ENCODE measurements around the gene GRN.
"Not testable (repeated sequence)": the region's sequence is repeated elsewhere in the genome, so short reads cannot be mapped to it uniquely, and the experiment has no call there.

Gene GRN

DNA sequence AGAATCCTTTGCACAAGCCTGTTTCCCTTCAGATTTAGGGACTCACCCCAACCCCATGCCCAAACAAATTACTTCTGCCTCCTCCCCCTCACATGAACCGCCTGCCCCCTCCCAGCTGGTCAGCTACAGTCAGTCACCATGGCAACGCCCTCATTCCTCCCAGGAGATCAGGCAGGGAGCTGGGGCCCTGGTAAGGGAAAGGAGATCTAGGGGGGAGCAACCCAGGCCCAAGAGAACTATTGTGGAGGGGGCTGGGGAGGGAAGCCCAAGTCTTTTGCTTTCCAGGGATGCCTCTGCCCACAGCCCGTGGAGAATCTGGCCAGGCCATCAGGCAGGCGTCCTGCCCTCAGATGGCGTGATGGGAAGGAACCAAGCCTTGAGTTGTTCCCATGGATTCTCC, 15.7 kb downstream of the GRN start:
- peak; percentile 26 for DNase-seq (ENCODE audit: low read depth)
- H3K4me3 ChIP-seq (ENCODE audit: control insufficient read depth, low read depth, low read length), result no peak overlapping the region
- TF ChIP-seq, protein P1, sequence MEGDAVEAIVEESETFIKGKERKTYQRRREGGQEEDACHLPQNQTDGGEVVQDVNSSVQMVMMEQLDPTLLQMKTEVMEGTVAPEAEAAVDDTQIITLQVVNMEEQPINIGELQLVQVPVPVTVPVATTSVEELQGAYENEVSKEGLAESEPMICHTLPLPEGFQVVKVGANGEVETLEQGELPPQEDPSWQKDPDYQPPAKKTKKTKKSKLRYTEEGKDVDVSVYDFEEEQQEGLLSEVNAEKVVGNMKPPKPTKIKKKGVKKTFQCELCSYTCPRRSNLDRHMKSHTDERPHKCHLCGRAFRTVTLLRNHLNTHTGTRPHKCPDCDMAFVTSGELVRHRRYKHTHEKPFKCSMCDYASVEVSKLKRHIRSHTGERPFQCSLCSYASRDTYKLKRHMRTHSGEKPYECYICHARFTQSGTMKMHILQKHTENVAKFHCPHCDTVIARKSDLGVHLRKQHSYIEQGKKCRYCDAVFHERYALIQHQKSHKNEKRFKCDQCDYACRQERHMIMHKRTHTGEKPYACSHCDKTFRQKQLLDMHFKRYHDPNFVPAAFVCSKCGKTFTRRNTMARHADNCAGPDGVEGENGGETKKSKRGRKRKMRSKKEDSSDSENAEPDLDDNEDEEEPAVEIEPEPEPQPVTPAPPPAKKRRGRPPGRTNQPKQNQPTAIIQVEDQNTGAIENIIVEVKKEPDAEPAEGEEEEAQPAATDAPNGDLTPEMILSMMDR (conservative IDR thresholded peaks at IDR 0.05; ENCODE audit: control insufficient read depth, insufficient read depth, low read depth, low read length), result no peak

DNA sequence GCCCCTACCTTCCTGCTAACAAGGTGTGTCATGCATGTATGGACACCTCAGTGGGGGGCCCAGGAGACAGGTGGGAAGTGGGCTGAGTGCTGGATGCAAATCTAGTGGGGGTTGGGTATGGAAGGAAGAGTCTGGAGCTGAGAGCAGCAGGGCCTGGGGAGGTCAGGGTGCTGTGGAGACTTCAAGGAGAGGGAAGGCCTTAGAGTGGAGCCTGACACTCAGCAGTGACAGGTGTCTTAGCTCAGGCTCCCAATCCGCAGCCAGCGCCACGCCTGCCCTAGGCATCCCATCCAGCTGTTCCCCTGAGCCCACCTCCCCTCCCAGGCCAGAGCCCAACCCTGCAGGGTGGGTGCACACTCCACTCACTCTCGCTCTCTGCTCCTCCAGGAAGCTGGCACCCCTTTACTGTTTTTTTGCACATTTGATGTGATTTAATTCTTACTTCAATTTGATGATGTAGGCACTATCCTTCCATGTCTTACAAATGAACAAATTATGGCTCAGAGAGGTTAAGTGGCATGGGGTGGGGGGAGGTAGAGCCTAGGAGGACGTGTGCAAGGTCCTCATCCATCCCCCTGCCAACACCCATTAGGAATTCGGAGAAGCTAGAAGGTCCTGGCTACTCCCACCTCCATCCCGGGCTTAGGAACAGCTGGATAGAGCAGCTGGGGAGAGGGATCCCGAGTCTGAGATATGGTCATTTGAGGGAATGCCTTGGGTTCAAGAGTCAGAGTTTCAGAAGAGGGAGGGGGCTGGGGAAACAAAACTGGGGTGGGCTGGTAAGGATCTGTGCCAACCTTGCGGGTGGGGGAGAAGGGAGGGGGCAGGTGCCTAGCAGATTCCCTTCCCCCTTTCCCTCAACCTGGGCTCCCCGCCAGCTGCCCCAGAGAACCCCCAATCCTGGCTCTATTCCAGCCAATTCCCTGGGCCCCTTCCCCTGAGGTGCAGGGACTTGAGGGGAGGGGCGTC, 16.5 kb downstream of the GRN start:
- no peak for DNase-seq (ENCODE audit: low read depth)
- TF ChIP-seq, protein P1 (conservative IDR thresholded peaks at IDR 0.05; ENCODE audit: control insufficient read depth, insufficient read depth, low read depth, low read length), result no peak
- no peak overlapping the region for H3K4me3 ChIP-seq (ENCODE audit: control insufficient read depth, low read depth, low read length)

- DNase-seq (ENCODE audit: low read depth), result no peak
- H3K4me3 ChIP-seq (ENCODE audit: control insufficient read depth, low read depth, low read length), result peak overlapping the region; percentile 51
- TF ChIP-seq, protein P1 (conservative IDR thresholded peaks at IDR 0.05; ENCODE audit: control insufficient read depth, insufficient read depth, low read depth, low read length), result no peak
These were observed 17.4 kb downstream of the GRN start for GRCh38 chr17:44362459-44362948.

DNA sequence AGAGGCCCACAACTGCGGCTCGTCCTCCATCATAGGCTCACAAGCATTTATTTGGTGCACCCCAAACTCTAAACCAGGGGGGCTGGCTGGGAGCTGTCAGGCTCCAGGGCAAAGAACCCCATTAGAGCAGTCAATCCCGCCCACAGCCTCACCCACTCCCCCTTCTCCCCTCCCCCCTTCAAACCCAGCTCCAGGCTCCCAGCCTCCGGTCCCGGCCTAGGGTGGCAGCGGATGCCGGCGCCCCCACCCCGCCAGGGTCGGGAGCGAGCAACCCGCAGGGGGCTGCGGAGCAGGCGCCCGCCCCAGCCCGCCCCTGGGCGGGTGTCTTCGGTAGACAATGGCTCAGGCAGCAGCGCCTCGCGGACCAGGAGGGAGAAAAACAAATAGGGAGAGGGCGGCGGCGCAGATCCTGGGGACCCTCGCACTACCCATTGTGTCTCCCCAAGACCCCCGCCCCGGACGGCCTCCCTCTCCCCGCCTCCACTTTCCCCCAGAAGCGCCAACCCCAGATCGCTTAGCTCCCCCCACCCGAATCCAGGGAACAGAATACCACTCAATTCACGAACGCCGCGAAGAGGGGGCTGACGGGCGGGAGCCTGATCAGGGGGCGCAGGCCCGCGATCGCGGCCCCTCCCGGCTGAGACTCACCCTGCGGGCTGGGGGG, 18.0 kb downstream of the GRN start:
- no peak for DNase-seq (ENCODE audit: low read depth)

DNA sequence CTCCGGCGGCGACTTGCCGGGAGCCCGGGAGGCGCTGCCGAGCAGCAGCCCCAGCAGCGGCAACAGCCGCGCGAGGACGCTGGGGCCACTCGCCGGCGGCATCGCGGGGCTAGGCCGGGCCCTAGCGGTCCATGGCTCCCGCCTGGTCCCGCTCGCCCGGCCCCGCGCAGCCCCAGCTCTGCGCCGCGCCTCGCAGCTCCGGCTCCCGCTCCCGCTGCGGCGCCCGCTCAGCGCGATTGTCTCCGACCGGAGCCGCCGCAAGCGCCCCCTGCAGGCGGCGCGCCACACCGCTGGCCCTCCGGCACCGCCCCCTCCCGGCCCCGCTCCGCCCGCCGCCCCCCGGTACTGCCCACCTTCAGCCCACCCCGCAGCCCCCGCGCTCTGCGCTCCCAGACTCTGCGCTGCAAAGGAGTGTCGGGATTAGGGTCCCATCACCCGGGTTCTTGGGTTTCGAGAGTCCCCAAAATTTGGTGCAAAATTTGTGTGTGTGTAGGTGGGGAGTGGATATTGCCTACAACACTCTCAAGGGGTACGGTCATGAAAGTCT, 18.6 kb downstream of the GRN start, which contains the start of gene FAM171A2:
Gene FAM171A2 (minus strand): TSS at position 241 of the 547 bp plus-strand sequence. CDS start 139 bp downstream, at position 102.
- DNase-seq (ENCODE audit: low read depth), result peak; percentile 35
- H3K4me3 ChIP-seq (ENCODE audit: control insufficient read depth, low read depth, low read length), result peak within 1 kb of the TSS; percentile 51
- TF ChIP-seq, protein P1 (conservative IDR thresholded peaks at IDR 0.05; ENCODE audit: control insufficient read depth, insufficient read depth, low read depth, low read length), result no peak

More for the DNA sequence above, 18.0 kb downstream of the GRN start:
- TF ChIP-seq, protein P1 (conservative IDR thresholded peaks at IDR 0.05; ENCODE audit: control insufficient read depth, insufficient read depth, low read depth, low read length), result no peak
- H3K4me3 ChIP-seq (ENCODE audit: control insufficient read depth, low read depth, low read length), result peak overlapping the region; percentile 51

DNA sequence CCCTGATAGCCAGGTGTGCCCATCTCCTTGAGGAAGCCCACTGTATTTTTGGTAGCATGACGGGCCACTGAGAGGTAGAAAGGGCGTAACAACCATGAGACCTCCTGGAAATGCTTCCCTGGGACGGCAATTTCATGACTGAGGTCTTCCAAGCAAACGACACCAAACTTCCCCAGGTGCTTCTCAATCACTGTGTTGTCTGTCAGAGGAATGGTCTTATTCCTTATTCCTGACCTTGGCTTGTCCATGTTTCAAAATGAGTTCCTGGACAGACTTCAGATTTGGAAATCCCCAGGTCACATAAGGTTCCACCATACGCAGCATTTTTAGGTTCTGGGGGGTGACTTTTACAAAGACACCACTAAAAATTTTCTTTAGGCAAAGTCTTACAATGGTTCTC, 19.9 kb downstream of the GRN start:
- not testable (repeated sequence) for H3K4me3 ChIP-seq (ENCODE audit: control insufficient read depth, low read depth, low read length); DNase-seq (ENCODE audit: low read depth)
